ENCODE results near the gene HNRNPLL.

HNRNPLL gene

GRCh38 chr2:38528008-38528442, 74.7 kb downstream of the HNRNPLL start:
- no peak for DNase-seq (ENCODE audit: low read depth)

- DNase-seq (ENCODE audit: low read depth), result no peak
Observed at GRCh38 chr2:38527338-38528007, 75.3 kb downstream of the HNRNPLL start.

- DNase-seq (ENCODE audit: low read depth), result peak; percentile 42
Observed at GRCh38 chr2:38526195-38526594, 76.5 kb downstream of the HNRNPLL start.

- DNase-seq (ENCODE audit: low read depth), result no peak
Observed at GRCh38 chr2:38524580-38524979, 78.1 kb downstream of the HNRNPLL start.

- no peak for DNase-seq (ENCODE audit: low read depth)
Observed at GRCh38 chr2:38523728-38524437, 78.8 kb downstream of the HNRNPLL start.

- DNase-seq (ENCODE audit: low read depth), result no peak
Observed at GRCh38 chr2:38522754-38523349, 79.9 kb downstream of the HNRNPLL start.

GRCh38 chr2:38521835-38522234, 80.9 kb downstream of the HNRNPLL start:
- DNase-seq (ENCODE audit: low read depth), result no peak

- no peak for DNase-seq (ENCODE audit: low read depth)
Observed at GRCh38 chr2:38517284-38517683, 85.4 kb downstream of the HNRNPLL start.

- no peak for DNase-seq (ENCODE audit: low read depth)
Observed at GRCh38 chr2:38516526-38516925, 86.2 kb downstream of the HNRNPLL start.

- DNase-seq (ENCODE audit: low read depth), result no peak
Observed at GRCh38 chr2:38516122-38516521, 86.6 kb downstream of the HNRNPLL start.

- DNase-seq (ENCODE audit: low read depth), result no peak
Observed at GRCh38 chr2:38515155-38516074, 87.3 kb downstream of the HNRNPLL start.

GRCh38 chr2:38514603-38515154, 88.0 kb downstream of the HNRNPLL start:
- DNase-seq (ENCODE audit: low read depth), result no peak

- DNase-seq (ENCODE audit: low read depth), result no peak
Observed at GRCh38 chr2:38512211-38512610, 90.5 kb downstream of the HNRNPLL start.

All from GM04503 (cell line).